ENCODE results near the gene SH2D6.

GRCh38 chr2:85452237-85452636 is 33.7 kb downstream of the SH2D6 start:
- TF ChIP-seq EZH2 (IDR thresholded peaks at IDR 0.05) (no peak), POLR2AphosphoS5 (IDR thresholded peaks at IDR 0.05; ENCODE audit: borderline replicate concordance, low read depth, low read length) (no peak)
